HFFc6 (cell line): ENCODE results near the gene C12orf57. TPM values are rescaled to one million over a fixed set of nuclear protein-coding genes. Genes with fewer than 3 reads are reported as not detected.

Experiments used
- DNase-seq: peaks from one replicate; pipeline ENCODE4 v3.0.0-alpha.2; 2018
- H3K27ac Mint-ChIP-seq: 2 replicates; pipeline ENCODE4 v1.8.0; 2020; ENCODE audit warnings: mild to moderate bottlenecking, mixed read lengths
- H3K27me3 Mint-ChIP-seq: 2 replicates; pipeline ENCODE4 v1.8.0; 2021; ENCODE audit warnings: mild to moderate bottlenecking, moderate library complexity, mixed read lengths; ENCODE audit not compliant: insufficient read depth
- H3K36me3 Mint-ChIP-seq: 2 replicates; pipeline ENCODE4 v1.8.0; 2021; ENCODE audit warnings: low read depth, mixed read lengths
- H3K4me1 Mint-ChIP-seq: 2 replicates; pipeline ENCODE4 v1.8.0; 2020; ENCODE audit warnings: low read depth, mixed read lengths
- H3K4me3 Mint-ChIP-seq: 2 replicates; pipeline ENCODE4 v1.8.0; 2020; ENCODE audit warnings: mild to moderate bottlenecking, moderate library complexity, mixed read lengths
- H3K9me3 Mint-ChIP-seq: 2 replicates; pipeline ENCODE4 v1.8.0; 2020; ENCODE audit warnings: mild to moderate bottlenecking, mixed read lengths
- microRNA-seq: library from miRNA; unstranded; fragments of <30 nt; microRNA quantifications from one replicate; pipeline ENCODE4, GENCODE V29; 2019
- total RNA-seq, 6 experiments: library from RNA; stranded (reverse); fragmentation: NEBNext Ultra II Directional; extraction: Animal tissue kit (Norgen Biotek cat#: 25700); gene quantifications; 2 replicates in 1 of 6; 3 replicates in 5 of 6; pipeline ENCODE4 v1.2.3, GENCODE V29; 2021
- TF ChIP-seq, protein P1 (sequence below): fragments of 200-600 bp; sonication (generic); IDR thresholded peaks from 2 replicates; pipeline ENCODE4 v1.5.0; 2021; ENCODE audit warnings: antibody characterized with exemption, mild to moderate bottlenecking

Gene C12orf57
- total RNA-seq, 6 experiments from 2014 or later = 115 to 131 (median 123) TPM

DNA sequence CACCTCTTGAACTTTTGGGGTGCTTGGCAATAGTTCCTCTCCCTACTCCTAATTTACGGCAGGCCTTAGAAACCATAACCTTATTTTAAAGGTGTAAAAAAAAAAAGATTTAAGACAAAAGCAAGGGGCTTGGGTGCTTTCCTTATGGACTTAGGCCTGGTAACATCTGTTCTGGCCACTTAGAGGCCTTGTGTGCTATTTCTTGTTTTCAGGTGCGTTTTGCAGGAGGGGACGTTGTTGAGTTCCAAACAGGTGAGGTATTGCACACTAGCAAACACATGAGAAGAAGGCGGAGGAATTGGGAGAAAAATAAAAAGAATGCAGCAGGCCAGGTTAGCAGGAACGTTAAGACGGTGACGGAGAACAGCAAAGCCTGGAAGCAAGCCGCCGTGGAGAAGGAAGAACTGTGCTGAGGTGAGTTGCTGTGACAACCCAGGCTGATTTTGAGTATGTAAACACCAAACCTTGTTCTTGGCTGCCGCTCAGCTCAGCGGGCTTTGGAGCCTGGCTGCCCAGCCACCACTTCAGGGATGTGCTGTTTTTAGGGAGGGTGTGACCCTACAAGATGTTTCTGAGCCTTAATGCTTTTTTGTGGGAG lies 44.2 kb downstream of the C12orf57 start:
- no peaks in the 10 kb centered on the region for H3K9me3 Mint-ChIP-seq
- H3K4me3 Mint-ChIP-seq = no peak overlapping the region
- DNase-seq = no peak
- TF ChIP-seq, protein P1, sequence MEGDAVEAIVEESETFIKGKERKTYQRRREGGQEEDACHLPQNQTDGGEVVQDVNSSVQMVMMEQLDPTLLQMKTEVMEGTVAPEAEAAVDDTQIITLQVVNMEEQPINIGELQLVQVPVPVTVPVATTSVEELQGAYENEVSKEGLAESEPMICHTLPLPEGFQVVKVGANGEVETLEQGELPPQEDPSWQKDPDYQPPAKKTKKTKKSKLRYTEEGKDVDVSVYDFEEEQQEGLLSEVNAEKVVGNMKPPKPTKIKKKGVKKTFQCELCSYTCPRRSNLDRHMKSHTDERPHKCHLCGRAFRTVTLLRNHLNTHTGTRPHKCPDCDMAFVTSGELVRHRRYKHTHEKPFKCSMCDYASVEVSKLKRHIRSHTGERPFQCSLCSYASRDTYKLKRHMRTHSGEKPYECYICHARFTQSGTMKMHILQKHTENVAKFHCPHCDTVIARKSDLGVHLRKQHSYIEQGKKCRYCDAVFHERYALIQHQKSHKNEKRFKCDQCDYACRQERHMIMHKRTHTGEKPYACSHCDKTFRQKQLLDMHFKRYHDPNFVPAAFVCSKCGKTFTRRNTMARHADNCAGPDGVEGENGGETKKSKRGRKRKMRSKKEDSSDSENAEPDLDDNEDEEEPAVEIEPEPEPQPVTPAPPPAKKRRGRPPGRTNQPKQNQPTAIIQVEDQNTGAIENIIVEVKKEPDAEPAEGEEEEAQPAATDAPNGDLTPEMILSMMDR = no peak
- no peaks in the 10 kb centered on the region for H3K4me1 Mint-ChIP-seq
- H3K36me3 Mint-ChIP-seq = peaks cover 8% of the 10 kb centered on the region
- H3K27me3 Mint-ChIP-seq = no peaks in the 10 kb centered on the region
- H3K27ac Mint-ChIP-seq = no peak overlapping the region

Small RNA genes within 50 kb of the gene (microRNA-seq; reads per million reads assigned to microRNA genes)
- gene MIR141 (not detected), gene MIR200C (15.4 reads per million, percentile 20 among the genes with 10 or more reads in this experiment)

Other genes starting within 250 kb of the C12orf57 start
- 1 to 10 TPM; 2.6 to 4.6 (median 3.8) TPM for gene PIANP, start 243.2 kb upstream of the C12orf57 start, total RNA-seq
- gene COPS7A, start 220.0 kb upstream of the C12orf57 start, total RNA-seq = 100 to 1,000 TPM; 103 to 122 (median 108) TPM
- 100 to 1,000 TPM; 273 to 329 (median 298) TPM for gene MLF2, start 190.9 kb upstream of the C12orf57 start, total RNA-seq
- gene PTMS, start 177.7 kb upstream of the C12orf57 start, total RNA-seq = 100 to 1,000 TPM; 423 to 607 (median 561) TPM
- under 1 TPM; 0.15 to 0.64 (median 0.50) TPM for gene LAG3, start 171.5 kb upstream of the C12orf57 start, total RNA-seq
- gene CD4, start 154.5 kb upstream of the C12orf57 start, total RNA-seq = under 1 TPM in 3 of 6 experiments, not detected in 3; 0.11 to 0.25 (median 0.11) TPM
- gene GPR162, start 122.2 kb upstream of the C12orf57 start, total RNA-seq = 1 to 10 TPM in 5 of 6 experiments, under 1 TPM in 1; 0.78 to 3.1 (median 2.6) TPM
- gene P3H3, start 115.6 kb upstream of the C12orf57 start, total RNA-seq = 100 to 1,000 TPM in 4 of 6 experiments, 10 to 100 TPM in 2; 94.0 to 109 (median 103) TPM
- 1 to 10 TPM; 4.3 to 7.2 (median 6.3) TPM for gene GNB3, start 103.1 kb upstream of the C12orf57 start, total RNA-seq
- 10 to 100 TPM; 24.0 to 62.5 (median 56.3) TPM for gene CDCA3, start 92.7 kb upstream of the C12orf57 start, total RNA-seq
- 100 to 1,000 TPM; 149 to 211 (median 182) TPM for gene USP5, start 91.9 kb upstream of the C12orf57 start, total RNA-seq
- 100 to 1,000 TPM; 853 to 931 (median 870) TPM for gene TPI1, start 76.5 kb upstream of the C12orf57 start, total RNA-seq
- gene SPSB2, start 70.7 kb upstream of the C12orf57 start, total RNA-seq = 10 to 100 TPM; 12.1 to 13.9 (median 13.0) TPM
- gene LRRC23, start 39.2 kb upstream of the C12orf57 start, total RNA-seq = 1 to 10 TPM; 5.5 to 7.9 (median 6.6) TPM
- gene ENO2, start 29.4 kb upstream of the C12orf57 start, total RNA-seq = 10 to 100 TPM; 18.9 to 26.9 (median 24.7) TPM
- gene ATN1, start 16.1 kb upstream of the C12orf57 start, total RNA-seq = 100 to 1,000 TPM in 4 of 6 experiments, 10 to 100 TPM in 2; 96.8 to 120 (median 107) TPM
- gene RNU7-1, start 206 bp upstream of the C12orf57 start, total RNA-seq = not detected
- gene PTPN6, start 7.3 kb downstream of the C12orf57 start, total RNA-seq = not detected
- gene PHB2, start 26.6 kb downstream of the C12orf57 start, total RNA-seq = 100 to 1,000 TPM; 160 to 198 (median 182) TPM
- 10 to 100 TPM; 64.9 to 83.7 (median 75.6) TPM for gene EMG1, start 26.9 kb downstream of the C12orf57 start, total RNA-seq
- gene LPCAT3, start 74.5 kb downstream of the C12orf57 start, total RNA-seq = 10 to 100 TPM; 17.4 to 28.4 (median 21.6) TPM
- gene C1S, start 116.7 kb downstream of the C12orf57 start, total RNA-seq = 10 to 100 TPM; 21.9 to 30.8 (median 30.2) TPM
- gene C1R, start 148.4 kb downstream of the C12orf57 start, total RNA-seq = 10 to 100 TPM in 5 of 6 experiments, 1 to 10 TPM in 1; 9.3 to 43.4 (median 36.0) TPM
- 10 to 100 TPM in 5 of 6 experiments, 1 to 10 TPM in 1; 8.5 to 20.0 (median 15.8) TPM for gene C1RL, start 165.2 kb downstream of the C12orf57 start, total RNA-seq
- gene RBP5, start 184.9 kb downstream of the C12orf57 start, total RNA-seq = not detected
- 10 to 100 TPM; 10.4 to 15.5 (median 13.7) TPM for gene CLSTN3, start 186.3 kb downstream of the C12orf57 start, total RNA-seq
- 10 to 100 TPM; 19.8 to 24.4 (median 22.2) TPM for gene PEX5, start 245.7 kb downstream of the C12orf57 start, total RNA-seq